Measurements from ENCODE around the gene SEPTIN1. TPM values are rescaled to one million over a fixed set of nuclear protein-coding genes. Genes with fewer than 3 reads are reported as not detected.
A peak's percentile ranks its signal among the peaks of the same experiment; 100 is the strongest.

SEPTIN1 gene
- total and polyA plus RNA-seq, 2 of the 4 experiments (the other 2 are of a cell fraction) = 0.24 TPM; not detected in 1

DNA sequence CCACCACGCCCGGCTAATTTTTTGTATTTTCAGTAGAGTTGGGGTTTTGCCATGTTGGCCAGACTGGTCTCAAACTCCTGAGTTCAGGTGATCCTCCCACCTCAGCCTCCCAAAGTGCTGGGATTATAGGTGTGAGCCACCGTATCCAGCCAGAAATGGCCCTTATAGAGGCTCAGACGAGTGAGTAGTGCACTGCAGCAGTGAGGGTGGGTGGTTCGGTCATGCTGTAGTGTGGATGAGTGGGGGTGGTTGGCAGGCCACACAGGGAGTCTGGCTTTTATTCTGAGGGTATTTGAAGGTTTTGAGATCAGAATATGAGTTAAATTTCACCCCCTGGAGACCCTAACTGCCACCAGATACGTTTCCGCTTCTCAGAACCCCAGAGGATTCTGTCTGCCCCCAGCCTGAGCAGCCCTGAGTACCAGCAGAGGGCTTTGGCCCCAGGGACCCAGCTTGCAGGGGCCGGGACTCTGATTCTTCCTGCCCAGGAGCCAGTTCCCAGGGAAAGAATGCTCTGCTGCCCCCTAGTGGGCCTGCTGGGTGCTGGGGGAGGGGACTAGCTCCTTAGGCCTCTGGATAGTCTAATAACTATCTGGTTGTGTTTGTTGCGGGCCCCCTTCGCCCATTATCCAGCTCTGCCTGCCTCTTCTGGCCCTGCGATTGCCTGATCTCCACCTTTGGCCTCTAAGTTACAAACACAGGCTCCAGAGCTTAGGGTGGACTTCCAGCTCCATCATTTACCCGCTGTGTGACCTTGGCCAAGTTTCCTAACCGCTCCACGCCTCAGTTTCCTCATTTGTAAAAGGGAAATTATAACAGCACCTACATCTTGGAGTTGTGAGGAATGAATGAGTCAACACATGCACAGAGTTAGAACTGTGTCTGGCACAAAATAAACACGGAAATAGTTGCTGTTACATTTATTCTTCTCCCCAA lies 27.0 kb upstream of the SEPTIN1 start:
- Histone ChIP-seq H2BK5ac (ENCODE audit: low read depth, low read length, poor library complexity, severe bottlenecking) (no peak overlapping the region), H2BK15ac (ENCODE audit: low read depth, low read length) (no peak overlapping the region), H2AK9ac (replicated peaks; ENCODE audit: low read depth, low read length, poor library complexity) (peak overlapping the region; percentile 47), H2BK20ac (ENCODE audit: low read depth, low read length) (no peak overlapping the region), H3K4me2 (ENCODE audit: low read depth, low read length) (peak overlapping the region; percentile 51; the same call in 1 of the 2 replicates), H3K9ac (ENCODE audit: low read depth, low read length) (peak overlapping the region; percentile 15; the same call in 1 of the 2 replicates), H3K79me1 (ENCODE audit: low read depth in 1 of 2, low read length in 2 of 2) (peaks cover 15 to 53% of the 10 kb centered on the region in 2 experiments), H4K5ac (ENCODE audit: low read depth, low read length) (no peak overlapping the region), H3K14ac (replicated peaks; ENCODE audit: low read depth, low read length) (no peak overlapping the region), H3K18ac (ENCODE audit: low read depth, low read length) (no peak overlapping the region), H4K91ac (ENCODE audit: insufficient read depth, low read depth, low read length) (no peak overlapping the region), H4K8ac (ENCODE audit: low read depth in 2 of 2, low read length in 2 of 2) (peak overlapping the region in 1 of 2 experiments; percentile 47; a peak in 1 of 4 replicates), H2AFZ (replicated peaks; ENCODE audit: low read length, poor library complexity) (peak overlapping the region; percentile 1), H3K56ac (ENCODE audit: extremely low read depth, insufficient read depth, low read length) (no peak overlapping the region), H2AK5ac (ENCODE audit: low read depth, low read length) (peak overlapping the region; percentile 5; the same call in 1 of the 2 replicates), H2BK120ac (ENCODE audit: low read depth, low read length) (no peak overlapping the region), H3K9me3 (ENCODE audit: control insufficient read depth, insufficient read depth, low read length) (no peaks in the 10 kb centered on the region), H3K36me3 (ENCODE audit: control insufficient read depth, insufficient read depth, low read length) (peaks cover 19% of the 10 kb centered on the region), H3K9me1 (ENCODE audit: insufficient read depth, low read length) (peaks cover 11% of the 10 kb centered on the region), H3K4me3 (ENCODE audit: insufficient read depth, low read depth, low read length) (no peak overlapping the region), H3K27ac (ENCODE audit: insufficient read depth, low read length) (0 out of 2 replicates have a peak overlapping the region, but pooled peaks have one; percentile 2), H3K4me1 (ENCODE audit: control insufficient read depth, insufficient read depth, low read length) (peaks cover 11% of the 10 kb centered on the region), H3K23ac (ENCODE audit: low read depth, low read length) (no peak overlapping the region), H3K27me3 (ENCODE audit: control insufficient read depth, insufficient read depth, low read length) (no peaks in the 10 kb centered on the region), H4K20me1 (ENCODE audit: insufficient read depth, low read length) (peaks cover 10% of the 10 kb centered on the region; the same call in 1 of the 2 replicates), H3K4ac (ENCODE audit: low read depth, low read length) (no peak overlapping the region; the same call in 1 of the 2 replicates)
- POLR2A ChIA-PET (ENCODE audit: unreplicated experiment) = no interaction called here
- no TSS peak for BruUV-seq (replicated peaks)
- TF ChIP-seq NFE2L2 (IDR thresholded peaks at IDR 0.05; ENCODE audit: low read depth, low read length) (no peak), MAZ (IDR thresholded peaks at IDR 0.05; ENCODE audit: borderline replicate concordance, low read depth, low read length) (peak; percentile 74), RAD21 (IDR thresholded peaks at IDR 0.05; ENCODE audit: low read length) (peak; percentile 94), BHLHE40 (IDR thresholded peaks at IDR 0.05; ENCODE audit: low read depth, low read length) (no peak), POLR2A (IDR thresholded peaks at IDR 0.05; ENCODE audit: low read depth, low read length) (peak; percentile 60), SMC3 (IDR thresholded peaks at IDR 0.05; ENCODE audit: low read depth, low read length) (peak; percentile 90)
- TF ChIP-seq, protein P1, sequence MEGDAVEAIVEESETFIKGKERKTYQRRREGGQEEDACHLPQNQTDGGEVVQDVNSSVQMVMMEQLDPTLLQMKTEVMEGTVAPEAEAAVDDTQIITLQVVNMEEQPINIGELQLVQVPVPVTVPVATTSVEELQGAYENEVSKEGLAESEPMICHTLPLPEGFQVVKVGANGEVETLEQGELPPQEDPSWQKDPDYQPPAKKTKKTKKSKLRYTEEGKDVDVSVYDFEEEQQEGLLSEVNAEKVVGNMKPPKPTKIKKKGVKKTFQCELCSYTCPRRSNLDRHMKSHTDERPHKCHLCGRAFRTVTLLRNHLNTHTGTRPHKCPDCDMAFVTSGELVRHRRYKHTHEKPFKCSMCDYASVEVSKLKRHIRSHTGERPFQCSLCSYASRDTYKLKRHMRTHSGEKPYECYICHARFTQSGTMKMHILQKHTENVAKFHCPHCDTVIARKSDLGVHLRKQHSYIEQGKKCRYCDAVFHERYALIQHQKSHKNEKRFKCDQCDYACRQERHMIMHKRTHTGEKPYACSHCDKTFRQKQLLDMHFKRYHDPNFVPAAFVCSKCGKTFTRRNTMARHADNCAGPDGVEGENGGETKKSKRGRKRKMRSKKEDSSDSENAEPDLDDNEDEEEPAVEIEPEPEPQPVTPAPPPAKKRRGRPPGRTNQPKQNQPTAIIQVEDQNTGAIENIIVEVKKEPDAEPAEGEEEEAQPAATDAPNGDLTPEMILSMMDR (conservative IDR thresholded peaks at IDR 0.05; ENCODE audit: low read depth, low read length) = peak; percentile 96
- 20% methylated on average over 2 of the region's 15 CpGs; no CpG with 5 or more reads in 1 of the 2 experiments for WGBS, 2 experiments (ENCODE audit: extremely low coverage in 2 of 2, insufficient read length in 1 of 2)
- intact Hi-C loops (cut with micrococcal nuclease) = loop anchor here (1.0 to 10.0 kb wide), 4 partner anchors 15 to 315 kb away; partner anchors contain the start of genes GDPD3, TBX6, YPEL3 and ZNF48
- in situ Hi-C loops (cut with MboI; ENCODE audit: low sequenced_read_pairs) = loop anchor here (10.0 to 25.0 kb wide), 2 partner anchors 222 to 335 kb away; partner anchors contain the start of genes BOLA2B, CORO1A, PPP4C and SLX1A
- CTCF ChIA-PET = interaction anchor here (0.6 to 1.5 kb wide), 11 partner anchors 8 to 317 kb away, joined by 3 to 6 read pairs (median 3); partner anchors contain the start of gene TBX6
- dilution Hi-C loops (cut with HindIII; ENCODE audit: low sequenced_read_pairs, unreplicated experiment) = no loop called here
- peak; percentile 59 for ATAC-seq (ENCODE audit: low read depth)
- peak; percentile 80 for DNase-seq

Measured in IMR-90 (cell line).